ENCODE measurements around the gene ENTPD5.

GRCh38 chr14:74018586-74019407, at the start of gene ENTPD5, which contains the start of gene BBOF1:
- TF ChIP-seq CTCF (conservative IDR thresholded peaks at IDR 0.05; ENCODE audit: low read depth, low read length) (no peak), MAFK (IDR thresholded peaks at IDR 0.05; ENCODE audit: low read depth, low read length) (no peak), CEBPB (IDR thresholded peaks at IDR 0.05; ENCODE audit: low read depth, low read length) (no peak)
- TF ChIP-seq, protein P1, sequence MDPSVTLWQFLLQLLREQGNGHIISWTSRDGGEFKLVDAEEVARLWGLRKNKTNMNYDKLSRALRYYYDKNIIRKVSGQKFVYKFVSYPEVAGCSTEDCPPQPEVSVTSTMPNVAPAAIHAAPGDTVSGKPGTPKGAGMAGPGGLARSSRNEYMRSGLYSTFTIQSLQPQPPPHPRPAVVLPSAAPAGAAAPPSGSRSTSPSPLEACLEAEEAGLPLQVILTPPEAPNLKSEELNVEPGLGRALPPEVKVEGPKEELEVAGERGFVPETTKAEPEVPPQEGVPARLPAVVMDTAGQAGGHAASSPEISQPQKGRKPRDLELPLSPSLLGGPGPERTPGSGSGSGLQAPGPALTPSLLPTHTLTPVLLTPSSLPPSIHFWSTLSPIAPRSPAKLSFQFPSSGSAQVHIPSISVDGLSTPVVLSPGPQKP (IDR thresholded peaks at IDR 0.05; ENCODE audit: borderline replicate concordance, low read depth, low read length), result no peak
